SIG-M5 (cell line): ENCODE data around the gene TCL1B.
"Not testable (repeated sequence)": the region's sequence is repeated elsewhere in the genome, so short reads cannot be mapped to it uniquely, and the experiment has no call there.

Experiments used
- DNase-seq: peaks from one replicate; lab custom pipeline; 2025; lab: John Stamatoyannopoulos, UW

TCL1B gene

DNA sequence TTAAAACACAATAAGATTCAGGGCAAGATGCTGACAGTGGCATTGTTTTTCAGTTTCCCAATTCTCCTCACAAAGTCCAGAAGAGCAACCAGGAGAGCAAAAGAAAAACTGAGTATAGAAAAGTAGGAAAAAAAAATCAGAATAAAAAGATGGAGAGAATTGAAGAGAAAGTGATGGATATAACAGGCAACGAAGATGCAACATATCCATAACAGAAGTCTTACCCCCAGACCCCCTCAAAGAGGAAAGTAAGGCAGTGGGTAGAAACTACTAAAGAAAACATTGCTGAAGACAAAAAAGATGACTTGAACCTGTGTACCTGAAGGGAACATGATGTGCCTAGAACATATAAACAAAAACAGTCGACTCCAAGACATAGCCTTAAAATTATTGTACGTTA is 17.1 kb downstream of the TCL1B start:
- DNase-seq = no peak

DNA sequence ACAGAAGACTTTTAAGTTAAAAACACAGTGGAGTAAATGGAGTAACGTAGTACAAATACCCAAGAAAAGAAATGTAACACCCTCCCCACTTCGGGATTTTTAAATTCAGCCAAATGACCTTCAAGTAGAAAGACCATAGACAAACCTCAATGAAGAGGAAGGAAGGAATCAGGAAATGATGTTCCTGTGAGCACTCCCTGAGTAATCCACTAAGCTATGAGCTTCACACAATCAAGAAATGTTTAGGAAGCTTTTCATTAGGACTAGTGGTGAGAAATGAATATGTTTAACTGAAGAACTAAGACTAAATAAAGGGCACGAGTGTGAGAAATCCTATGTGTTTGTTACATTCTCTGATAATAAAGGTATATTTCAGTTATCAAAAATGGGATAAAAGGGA is 17.6 kb downstream of the TCL1B start:
- no peak for DNase-seq

GRCh38 chr14:95705518-95705917 is 19.3 kb downstream of the TCL1B start:
- no peak for DNase-seq

- DNase-seq = no peak
These were observed 21.1 kb downstream of the TCL1B start for GRCh38 chr14:95707327-95707726.

DNA sequence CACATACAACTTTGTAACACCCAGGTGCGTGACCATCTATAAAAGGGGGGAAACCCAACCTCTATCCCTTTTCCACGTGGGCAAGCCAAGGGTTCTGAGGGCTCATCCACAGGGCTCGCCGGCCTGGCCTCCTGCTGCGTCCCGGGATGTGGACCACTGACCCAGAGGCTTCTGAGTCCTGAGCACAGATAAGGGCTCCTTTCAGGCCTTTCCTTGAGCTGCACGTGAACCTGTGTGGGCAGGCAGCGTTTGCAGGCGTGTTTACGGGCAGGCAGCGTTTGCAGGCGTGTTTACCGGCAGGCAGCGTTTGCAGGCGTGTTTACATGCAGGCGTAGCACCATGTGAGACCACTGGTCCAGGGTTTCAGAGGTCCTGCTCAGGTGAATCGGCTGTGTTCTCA is 23.9 kb downstream of the TCL1B start:
- DNase-seq = no peak

GRCh38 chr14:95711476-95712176 is 25.4 kb downstream of the TCL1B start:
- DNase-seq = no peak

DNA sequence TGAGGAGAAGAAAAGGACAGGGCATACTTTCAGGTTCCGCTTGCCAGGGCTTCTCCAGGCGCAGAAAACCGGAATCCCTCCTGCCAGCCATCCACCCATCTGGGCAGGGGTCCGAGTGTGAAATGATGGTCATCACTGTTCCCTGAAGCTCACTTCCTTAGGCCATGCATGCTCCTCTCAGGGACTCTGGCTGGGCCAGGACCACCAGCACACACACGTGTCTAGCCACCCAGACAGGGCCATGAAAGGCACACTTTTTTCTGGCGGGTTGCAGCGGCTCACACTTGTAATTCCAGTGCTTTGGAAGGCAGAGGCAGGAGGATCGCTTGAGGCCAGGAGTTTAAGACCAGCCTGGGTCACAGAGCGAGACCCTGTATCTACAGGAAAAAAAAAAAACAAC is 26.2 kb downstream of the TCL1B start:
- DNase-seq = no peak

DNA sequence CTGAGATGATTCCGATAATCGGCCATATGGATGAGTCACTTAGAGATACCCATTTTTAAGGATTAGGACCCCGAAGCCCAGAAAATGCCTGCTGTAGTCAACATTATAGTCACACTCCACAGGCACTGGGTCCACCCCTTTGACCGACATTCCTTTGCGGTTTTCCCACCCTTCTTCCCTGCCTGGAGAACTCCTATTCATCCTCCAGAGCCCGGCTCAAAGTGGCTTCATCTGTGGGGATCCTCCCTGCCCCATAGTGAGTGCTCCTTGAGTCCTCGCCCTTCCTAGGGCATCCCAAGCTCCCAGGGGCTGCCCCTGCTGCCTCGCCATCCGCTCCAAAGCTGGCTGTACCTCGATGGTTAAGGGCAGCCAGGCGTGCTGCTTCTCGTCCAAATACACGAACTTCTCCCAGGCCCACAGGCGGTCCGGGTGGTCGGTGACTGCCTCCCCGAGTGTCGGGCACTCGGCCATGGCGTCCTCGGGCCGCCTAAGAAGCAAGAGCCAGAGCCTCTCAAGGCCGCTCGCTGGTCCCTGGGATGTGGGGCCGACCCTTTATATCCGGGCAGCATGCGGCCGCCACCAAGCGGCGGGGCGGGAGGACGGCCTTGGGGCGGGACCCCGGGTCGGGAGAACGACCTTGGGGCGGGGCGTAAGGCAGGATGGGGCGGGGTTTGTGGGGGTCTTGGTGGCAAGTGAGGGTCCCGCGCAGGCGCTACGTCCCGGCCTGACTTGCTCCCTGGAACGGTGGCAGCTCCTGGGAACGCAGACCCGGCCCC is 27.6 kb downstream of the TCL1B start, which contains the start of gene TCL1A:
TCL1A (minus strand) TSS at position 530 of the 776 bp plus-strand sequence; CDS start at position 471, 59 bp downstream.
- no peak for DNase-seq

DNA sequence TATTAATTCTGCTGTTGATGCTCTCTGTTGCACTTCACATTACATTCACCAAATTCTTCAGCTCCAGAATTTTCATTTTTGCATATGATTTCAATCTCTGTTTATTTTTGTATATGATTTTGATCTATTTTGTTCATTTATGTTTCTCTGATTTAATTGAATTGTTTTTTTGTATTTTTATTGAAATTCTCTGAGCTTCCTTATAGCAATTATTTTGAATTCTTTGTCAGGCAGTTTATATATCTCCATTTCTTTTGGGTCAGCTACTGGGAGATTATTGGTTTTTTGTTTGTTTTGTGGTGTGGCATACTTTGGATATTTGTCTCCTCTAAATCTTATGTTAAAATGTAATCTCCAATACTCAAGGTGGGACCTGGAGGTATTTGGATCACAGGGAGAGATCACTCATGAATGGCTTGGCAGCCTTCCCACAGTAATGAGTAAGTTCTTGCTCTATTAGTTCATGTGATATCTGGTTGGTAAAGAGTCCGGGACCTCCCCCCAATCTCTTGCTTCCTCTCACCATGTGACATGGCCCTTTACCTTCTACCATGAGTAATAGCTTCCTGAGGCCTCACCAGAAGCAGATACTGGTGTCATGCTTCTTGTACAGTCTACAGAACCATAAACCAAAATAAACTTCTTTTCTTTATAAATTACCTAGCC is 36.4 kb downstream of the TCL1B start:
- no peak for DNase-seq

DNA sequence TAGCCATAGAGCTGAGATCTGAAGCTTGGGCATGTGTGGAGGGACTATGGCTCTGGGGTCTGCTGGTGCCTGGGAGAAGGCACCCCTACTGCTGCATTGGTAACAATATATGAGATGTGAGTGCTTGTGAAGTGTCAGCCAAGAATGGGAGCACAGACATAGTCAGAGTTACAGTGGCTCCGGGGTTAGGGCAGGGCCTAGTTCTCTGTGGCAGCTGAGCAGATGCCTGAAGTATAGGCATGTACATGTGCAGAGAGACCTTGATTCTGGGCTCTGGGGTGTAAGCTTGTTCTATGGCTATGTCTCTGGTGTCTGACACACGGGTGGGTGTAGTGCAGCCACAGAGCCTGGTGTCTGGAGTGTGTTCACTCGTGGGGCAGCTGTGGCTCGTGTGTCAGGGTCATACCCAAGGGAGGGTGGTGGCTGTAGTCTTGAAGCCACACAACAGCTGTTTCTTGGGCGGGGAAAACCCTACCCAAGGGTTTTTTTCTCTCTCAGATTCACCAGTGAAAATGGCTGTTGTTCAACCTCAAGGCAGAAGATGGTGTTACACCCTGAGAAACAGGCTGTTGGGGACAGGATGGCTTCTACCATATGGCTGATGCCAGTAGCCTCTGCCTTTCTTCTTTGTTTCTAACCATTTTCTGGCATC is 39.6 kb downstream of the TCL1B start:
- no peak for DNase-seq

DNA sequence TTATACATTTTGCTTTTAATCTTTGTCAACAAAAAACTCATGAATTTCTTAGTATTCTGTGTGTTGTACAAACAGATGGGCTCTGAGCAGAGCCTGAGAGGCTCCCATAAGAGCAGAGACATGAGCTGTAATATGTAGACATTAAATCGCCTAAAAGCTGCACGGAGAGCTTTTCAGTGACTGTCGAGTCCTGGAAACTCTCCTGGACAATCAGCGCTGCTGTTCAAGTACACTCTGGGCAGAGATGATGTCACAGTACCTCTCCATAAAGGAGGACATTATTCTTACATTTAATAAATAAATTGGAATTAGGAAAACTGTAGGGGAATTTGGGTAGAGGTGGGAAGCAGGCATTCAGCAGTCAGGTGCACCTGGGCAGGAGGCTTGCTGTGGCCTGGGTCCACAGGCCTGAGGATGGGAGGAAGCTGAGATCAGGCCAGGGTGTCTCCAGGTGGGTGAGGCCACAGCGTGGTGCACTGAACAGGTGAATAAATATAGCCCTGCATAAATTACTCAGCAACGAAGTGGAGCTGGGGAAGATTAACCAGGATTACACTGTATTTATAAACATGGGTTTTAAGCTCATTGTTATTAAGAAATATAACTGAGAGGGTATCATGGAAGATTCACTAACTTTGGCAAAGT is 41.0 kb downstream of the TCL1B start:
- no peak for DNase-seq

DNA sequence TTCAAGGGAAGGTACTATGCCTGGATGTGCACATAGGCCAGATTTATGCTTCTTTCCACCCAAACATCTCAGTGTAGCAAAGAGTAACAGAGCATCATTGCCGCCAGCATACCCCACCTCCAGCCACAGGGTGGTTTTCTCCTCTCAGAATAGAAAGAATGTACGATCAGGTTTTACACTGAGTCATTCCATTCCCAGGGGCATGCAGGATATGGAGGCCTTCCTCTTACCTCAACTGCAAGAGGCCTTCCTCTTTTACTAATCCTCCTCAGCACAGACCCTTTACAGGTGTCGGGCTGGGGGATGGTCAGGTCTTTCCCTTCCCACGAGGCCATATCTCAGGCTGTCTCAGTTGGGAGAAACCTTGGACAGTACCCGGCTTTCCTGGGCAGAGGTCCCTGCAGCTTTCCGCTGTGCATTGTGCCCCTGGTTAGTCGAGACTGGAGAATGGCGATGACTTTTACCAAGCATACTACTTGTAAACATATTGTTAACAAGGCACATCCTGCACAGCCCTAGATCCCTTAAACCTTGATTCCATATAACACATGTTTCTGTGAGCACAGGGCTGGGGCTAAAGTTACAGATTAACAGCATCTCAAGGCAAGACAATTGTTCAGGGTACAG is 43.3 kb downstream of the TCL1B start:
- DNase-seq = not testable (repeated sequence)

DNA sequence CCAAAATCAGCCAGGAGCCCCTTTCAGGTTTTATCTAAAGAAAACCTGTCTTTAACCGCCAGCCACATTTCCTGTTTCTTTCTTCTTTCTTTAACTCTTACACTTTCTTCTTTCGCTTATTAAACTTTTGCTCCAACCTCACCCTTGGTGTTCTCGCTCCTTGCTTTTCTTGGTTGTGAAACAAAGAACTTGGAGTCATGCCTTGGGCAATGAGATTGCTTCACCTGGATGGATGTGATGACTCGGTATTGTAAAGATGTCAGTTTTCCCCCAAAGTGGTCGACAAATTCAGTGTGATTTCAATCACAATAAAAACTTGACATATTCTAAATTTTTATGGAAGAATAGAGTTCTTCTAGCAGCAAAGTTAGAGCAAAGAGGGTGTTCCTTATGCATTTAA is 43.9 kb downstream of the TCL1B start:
- no peak for DNase-seq

- DNase-seq = no peak
These were observed 47.0 kb downstream of the TCL1B start for GRCh38 chr14:95733212-95733611.

DNA sequence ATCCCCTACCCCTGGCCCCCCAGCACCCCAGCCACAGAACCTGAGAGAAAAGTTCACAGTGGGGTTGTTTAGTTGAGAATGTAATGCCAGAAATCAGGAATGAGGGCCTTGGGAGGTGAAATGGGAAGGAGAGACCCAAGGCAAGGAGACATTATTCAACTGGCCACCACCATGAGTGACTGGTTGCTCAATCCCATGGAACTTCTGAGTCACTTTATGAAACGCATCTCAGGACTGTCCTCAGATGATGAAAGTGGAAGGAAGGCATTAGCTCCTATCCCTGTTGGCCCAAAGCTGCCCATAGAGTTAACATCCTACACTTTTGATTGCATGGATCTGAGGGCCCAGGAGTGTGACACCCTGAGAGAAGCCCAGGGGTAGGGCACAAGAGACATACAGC is 53.1 kb downstream of the TCL1B start:
- DNase-seq = no peak

DNA sequence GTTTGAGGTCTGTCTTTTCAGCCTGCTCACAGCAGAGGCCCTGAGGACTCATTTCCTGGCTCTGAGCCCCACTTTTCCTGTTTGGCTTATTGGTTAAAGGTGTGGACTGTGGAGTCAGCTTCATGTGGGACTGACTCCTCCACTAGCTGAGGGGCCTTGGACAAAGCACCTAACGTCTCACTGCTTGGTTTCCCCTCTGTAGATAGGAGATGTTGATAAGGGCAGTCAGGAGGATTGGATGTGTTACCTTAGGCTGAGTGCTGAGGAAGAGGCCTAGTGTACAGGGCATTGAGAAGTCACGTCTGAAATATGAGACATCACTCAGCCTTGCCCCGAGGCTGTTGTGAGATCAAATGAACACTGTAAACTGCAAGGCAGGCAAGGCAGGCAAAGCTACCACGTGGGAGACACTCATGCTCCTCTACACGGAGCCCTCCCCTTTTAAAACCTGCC is 54.8 kb downstream of the TCL1B start:
- DNase-seq = no peak

DNA sequence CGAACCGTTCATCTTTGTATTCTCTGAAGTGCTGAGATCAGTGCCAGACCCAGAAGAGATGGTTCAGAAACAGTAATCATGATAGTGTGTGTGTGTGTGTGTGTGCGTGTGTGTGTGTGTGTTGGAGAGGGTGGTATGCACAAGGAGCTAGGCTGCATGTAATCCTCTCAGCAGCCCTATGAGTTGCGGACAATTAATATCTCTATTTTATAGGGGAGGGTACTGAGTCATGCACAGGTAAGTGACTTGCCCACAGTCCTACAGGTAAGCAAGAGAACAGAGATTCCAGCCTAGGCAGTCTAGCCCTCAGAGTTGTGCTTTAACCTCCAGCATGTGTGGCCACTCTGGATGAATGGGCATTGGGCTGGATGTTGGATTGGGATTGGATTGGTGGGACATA is 55.6 kb downstream of the TCL1B start:
- no peak for DNase-seq
